Neural cell (in vitro differentiated cells): ENCODE data around the gene FGB. TPM values are rescaled to one million over a fixed set of nuclear protein-coding genes. Genes with fewer than 3 reads are reported as not detected.

Source experiments
- H2AFZ ChIP-seq: fragments of 200-600, 300-800 bp; sonication (generic), shearing (Covaris generic); 2 replicates; pipeline ENCODE4 v1.6.0; 2014; ENCODE audit warnings: low read depth, mild to moderate bottlenecking, antibody characterized with exemption, low read length, moderate library complexity
- H3F3A ChIP-seq: fragments of 200-600 bp; shearing (Covaris generic); 2 replicates; pipeline ENCODE4 v1.6.1; 2016; ENCODE audit warnings: mild to moderate bottlenecking, moderate library complexity, mixed read lengths, antibody characterized with exemption, low read length; ENCODE audit not compliant: insufficient read depth, poor library complexity, severe bottlenecking
- H3K27ac ChIP-seq: fragments of 200-600, 300-800 bp; sonication (generic), shearing (Covaris generic); 2 replicates; pipeline ENCODE4 v1.5.1; 2014; ENCODE audit warnings: mild to moderate bottlenecking, low read length, moderate library complexity
- H3K27me3 ChIP-seq: fragments of 300-800, 200-600 bp; sonication (generic), shearing (Covaris generic); 2 replicates; pipeline ENCODE4 v1.6.0; 2014; ENCODE audit warnings: mild to moderate bottlenecking, low read depth, low read length, moderate library complexity; ENCODE audit not compliant: insufficient read depth
- H3K36me3 ChIP-seq: fragments of 300-800, 200-600 bp; sonication (generic), shearing (Covaris generic); 2 replicates; pipeline ENCODE4 v1.5.1; 2014; ENCODE audit warnings: mild to moderate bottlenecking, antibody characterized with exemption, low read length, moderate library complexity; ENCODE audit not compliant: insufficient read depth
- H3K4me2 ChIP-seq: fragments of 300-800, 200-600 bp; sonication (generic), shearing (Covaris generic); 2 replicates; pipeline ENCODE4 v1.6.0; 2014; ENCODE audit warnings: mild to moderate bottlenecking, low read length
- H3K4me3 ChIP-seq: fragments of 300-800, 200-600 bp; sonication (generic), shearing (Covaris generic); 2 replicates; pipeline ENCODE4 v1.5.1; 2014; ENCODE audit warnings: mild to moderate bottlenecking, low read length, moderate library complexity
- H3K79me2 ChIP-seq: fragments of 200-600 bp; shearing (Covaris generic); replicated peaks from 2 replicates; pipeline ENCODE4 v1.6.0; 2014; ENCODE audit warnings: mild to moderate bottlenecking, low read length, moderate library complexity; ENCODE audit not compliant: insufficient read depth
- H3K9ac ChIP-seq: fragments of 300-800, 200-600 bp; sonication (generic), shearing (Covaris generic); 2 replicates; pipeline ENCODE4 v1.6.1; 2016; ENCODE audit warnings: mild to moderate bottlenecking, low read length, mixed read lengths
- H3K9me2 ChIP-seq: fragments of 200-600 bp; shearing (Covaris generic); 2 replicates; pipeline ENCODE4 v1.6.1; 2016; ENCODE audit warnings: mild to moderate bottlenecking, low read length, mixed read lengths; ENCODE audit not compliant: insufficient read depth
- H3K9me3 ChIP-seq: fragments of 200-600, 300-800 bp; sonication (generic), shearing (Covaris generic); 2 replicates; pipeline ENCODE4 v1.6.1; 2016; ENCODE audit warnings: mild to moderate bottlenecking, mixed run types, low read length, moderate library complexity, mixed read lengths
- H4K20me1 ChIP-seq: fragments of 200-600 bp; shearing (Covaris generic); 2 replicates; pipeline ENCODE4 v1.6.1; 2016; ENCODE audit warnings: mild to moderate bottlenecking, mixed run types; ENCODE audit not compliant: insufficient read depth
- CTCF ChIP-seq: fragments of 450-650 bp; IDR thresholded peaks from 2 replicates; pipeline ENCODE4 v1.5.1; 2014; ENCODE audit warnings: antibody characterized with exemption, mild to moderate bottlenecking, moderate library complexity; ENCODE audit not compliant: poor library complexity, severe bottlenecking
- EP300 ChIP-seq: fragments of 450-650 bp; conservative IDR thresholded peaks from 2 replicates; pipeline ENCODE4 v1.6.1; 2014; ENCODE audit warnings: antibody characterized with exemption, mild to moderate bottlenecking, moderate library complexity; ENCODE audit not compliant: poor library complexity, severe bottlenecking
- EZH2 ChIP-seq: fragments of 200-600, 300-800 bp; shearing (Covaris generic), sonication (generic); IDR thresholded peaks from 2 replicates; pipeline ENCODE4 v1.6.1; 2014; ENCODE audit warnings: antibody characterized with exemption, low read length, borderline replicate concordance, mild to moderate bottlenecking; ENCODE audit not compliant: insufficient read depth, poor library complexity, severe bottlenecking
- MXI1 ChIP-seq: fragments of 450-650 bp; conservative IDR thresholded peaks from 2 replicates; pipeline ENCODE4 v1.6.1; 2014; ENCODE audit warnings: antibody characterized with exemption, mild to moderate bottlenecking; ENCODE audit not compliant: poor library complexity, severe bottlenecking
- POLR2AphosphoS5 ChIP-seq: IDR thresholded peaks from 2 replicates; pipeline ENCODE4 v1.6.1; 2012
- RAD21 ChIP-seq: fragments of 450-650 bp; conservative IDR thresholded peaks from 2 replicates; pipeline ENCODE4 v1.6.1; 2014; ENCODE audit warnings: antibody characterized with exemption, mild to moderate bottlenecking, moderate library complexity
- REST ChIP-seq: IDR thresholded peaks from 2 replicates; pipeline ENCODE4 v1.6.1; 2012; ENCODE audit warnings: borderline replicate concordance
- SMC3 ChIP-seq: fragments of 450-650 bp; conservative IDR thresholded peaks from 2 replicates; pipeline ENCODE4 v1.6.1; 2014; ENCODE audit warnings: antibody characterized with exemption, mild to moderate bottlenecking, moderate library complexity; ENCODE audit not compliant: poor library complexity
- TAF1 ChIP-seq: IDR thresholded peaks from 2 replicates; pipeline ENCODE4 v1.6.1; 2012; ENCODE audit warnings: low read depth
- polyA plus RNA-seq: library from polyadenylated mRNA; depleted of rRNA; stranded (reverse); fragments of >200 nt; gene quantifications from 2 replicates; pipeline ENCODE4 v1.2.3, GENCODE V29; 2014

The FGB gene
- polyA plus RNA-seq, 1 donor from 2014 or later = not detected

- Histone ChIP-seq H3K9ac (no peak overlapping the region), H4K20me1 (no peaks in the 10 kb centered on the region), H3K36me3 (peaks cover 14% of the 10 kb centered on the region), H3K27me3 (no peaks in the 10 kb centered on the region), H3K79me2 (no peaks in the 10 kb centered on the region), H3K27ac (no peak overlapping the region), H3K9me2 (no peaks in the 10 kb centered on the region), H3K4me2 (no peak overlapping the region), H3F3A (no peaks in the 10 kb centered on the region), H2AFZ (no peak overlapping the region), H3K4me3 (no peak overlapping the region), H3K9me3 (no peaks in the 10 kb centered on the region)
- TF ChIP-seq EP300 (no peak), CTCF (no peak), RAD21 (no peak), EZH2 (no peak), POLR2AphosphoS5 (no peak), MXI1 (no peak), REST (no peak), TAF1 (no peak), SMC3 (no peak)
Measured at GRCh38 chr4:154542271-154542879, 20.4 kb upstream of the FGB start.

DNA sequence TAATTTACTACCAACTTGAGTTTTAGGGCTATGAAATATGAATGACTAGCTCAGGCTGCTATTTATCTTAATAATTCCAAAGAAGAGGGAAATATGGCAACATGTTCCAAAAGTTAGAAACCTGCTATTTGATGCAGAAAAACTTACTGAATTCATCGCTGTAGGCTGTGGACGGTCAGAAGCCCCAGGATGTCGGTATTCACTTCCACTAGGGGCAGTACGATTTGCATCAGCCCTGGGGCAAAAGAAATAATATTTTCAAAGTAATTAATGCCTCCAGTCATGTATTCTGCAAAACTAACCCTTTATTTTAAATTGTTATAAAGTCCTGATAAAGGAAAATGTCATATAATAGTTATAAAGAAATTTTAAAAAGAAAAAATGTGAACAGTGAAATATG lies 17.1 kb upstream of the FGB start:
- Histone ChIP-seq H3K36me3 (peaks cover 7% of the 10 kb centered on the region), H3K9me2 (no peaks in the 10 kb centered on the region), H3K4me2 (no peak overlapping the region), H3K27me3 (no peaks in the 10 kb centered on the region), H4K20me1 (no peaks in the 10 kb centered on the region), H3K27ac (no peak overlapping the region), H3K4me3 (no peak overlapping the region), H3F3A (no peaks in the 10 kb centered on the region), H3K9ac (no peak overlapping the region), H3K9me3 (no peaks in the 10 kb centered on the region), H3K79me2 (peaks cover 25% of the 10 kb centered on the region), H2AFZ (no peak overlapping the region)
- no peak for TF ChIP-seq TAF1
- no peak for TF ChIP-seq CTCF
- TF ChIP-seq EP300 = no peak
- no peak for TF ChIP-seq SMC3
- no peak for TF ChIP-seq POLR2AphosphoS5
- TF ChIP-seq RAD21 = no peak
- no peak for TF ChIP-seq REST
- TF ChIP-seq MXI1 = no peak
